GM21786 (cell line): ENCODE data around the gene CIB2.

ENCODE experiments used
- ATAC-seq: cut with Tn5 transposase; IDR thresholded peaks from one replicate; pipeline ENCODE4 v1.9.1; 2021; ENCODE audit not compliant: unreplicated experiment

The CIB2 gene

DNA sequence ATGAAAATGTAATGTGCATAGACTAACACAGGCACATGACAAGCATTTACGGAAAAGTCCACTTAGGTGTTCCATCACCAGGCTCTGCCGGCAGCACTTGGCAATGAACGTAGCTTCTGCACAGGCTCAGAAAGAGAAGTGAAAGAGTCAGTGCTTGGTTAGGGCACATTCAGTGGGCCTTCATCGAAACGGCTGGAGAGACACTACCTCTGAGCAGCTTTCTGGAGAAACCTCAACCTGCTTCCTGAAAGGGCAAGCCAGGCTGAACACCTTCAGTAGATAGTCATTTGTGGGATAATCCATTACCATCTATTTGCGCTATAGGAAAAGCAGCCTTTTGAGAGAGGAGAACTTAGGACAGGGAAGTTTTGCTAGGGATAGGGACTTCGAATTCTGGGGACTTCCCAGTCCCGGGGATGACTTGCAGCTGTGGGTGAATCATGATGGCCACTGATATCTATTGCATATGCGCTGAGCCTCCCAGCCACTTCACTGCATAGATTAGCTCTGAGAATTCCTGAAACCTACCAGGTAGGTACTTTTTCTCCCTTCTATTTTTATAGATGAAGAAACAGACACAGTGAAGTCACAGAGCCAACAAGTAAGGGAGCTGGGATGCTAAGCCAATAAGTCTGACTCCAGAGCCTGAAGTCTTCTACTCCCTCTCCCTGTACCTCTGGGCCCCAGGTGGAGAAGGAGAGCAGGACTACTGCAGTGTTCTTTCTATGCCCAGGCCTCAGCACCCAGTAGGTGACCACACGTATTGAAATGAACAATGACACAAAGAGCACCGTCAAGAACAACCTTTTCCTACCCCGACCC, 43.1 kb downstream of the CIB2 start:
- peak; percentile 75 for ATAC-seq

DNA sequence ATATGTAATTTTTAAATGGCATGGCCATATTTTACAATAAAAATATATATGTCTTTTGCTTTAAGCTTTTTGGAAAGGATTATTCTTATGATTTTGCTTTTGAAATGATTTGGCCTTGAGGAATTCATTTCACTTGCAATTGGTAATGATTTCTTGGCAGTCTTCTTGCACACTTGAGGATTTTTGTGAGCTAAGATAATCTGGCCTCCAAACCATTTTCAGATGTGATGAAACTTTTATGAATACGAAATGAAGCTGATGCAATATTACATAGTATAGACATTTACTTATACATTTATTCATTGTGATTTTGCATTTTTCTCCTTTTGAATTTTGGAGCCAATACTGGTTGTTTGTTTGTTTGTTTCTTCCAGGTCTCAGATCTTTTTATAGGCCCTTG, 45.3 kb downstream of the CIB2 start:
- ATAC-seq: no peak

DNA sequence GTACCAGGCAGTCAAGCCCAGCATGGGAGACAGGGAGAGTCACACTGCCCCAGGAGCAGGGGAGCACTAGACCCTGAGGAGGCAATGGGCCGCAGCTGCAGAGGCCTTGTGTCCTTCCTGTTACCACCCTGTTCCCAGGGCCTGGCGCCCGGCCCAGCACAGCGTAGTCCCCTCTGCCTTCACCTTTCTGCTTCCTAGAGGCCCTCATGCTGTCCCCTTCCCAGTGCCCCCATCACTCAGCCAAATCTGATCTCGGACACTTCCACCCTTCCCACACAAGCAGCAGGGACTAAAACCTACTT, 46.8 kb downstream of the CIB2 start:
- no peak for ATAC-seq

DNA sequence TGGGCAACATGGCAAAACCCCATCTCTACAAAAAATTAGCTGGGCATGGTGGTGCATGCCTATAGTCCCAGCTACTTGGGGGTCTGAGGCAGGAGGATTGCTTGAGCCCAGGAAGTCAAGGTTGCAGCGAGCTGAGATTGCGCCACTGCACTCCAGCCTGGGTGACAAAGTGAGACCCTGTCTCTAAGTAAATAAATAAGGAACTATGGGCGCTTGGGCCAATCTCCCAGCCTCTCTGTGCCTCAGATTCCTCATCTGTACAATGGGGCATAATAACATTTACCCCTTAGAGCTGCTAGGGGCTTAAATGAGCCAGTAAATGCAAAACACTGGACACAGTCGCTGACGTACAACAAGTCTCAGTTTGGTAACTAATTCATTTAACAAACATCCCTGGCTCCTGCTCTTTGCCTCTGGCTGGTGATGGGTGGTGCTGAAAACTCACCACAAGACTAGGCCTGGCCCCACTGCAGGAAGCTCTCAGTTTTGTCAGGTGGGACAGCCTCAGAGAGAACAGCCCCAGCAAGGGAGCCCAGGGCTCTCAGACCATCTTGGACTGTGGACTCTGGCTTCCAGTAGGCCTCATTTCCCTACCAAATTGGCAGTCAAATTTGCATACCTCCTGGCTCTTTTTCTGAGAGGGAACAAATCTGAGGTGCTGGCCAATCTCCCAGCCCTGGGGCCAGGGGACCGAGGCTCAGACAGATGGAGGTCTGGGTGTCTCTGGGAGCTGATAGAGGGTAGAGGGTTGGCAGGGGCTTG, 47.4 kb downstream of the CIB2 start:
- no peak for ATAC-seq

DNA sequence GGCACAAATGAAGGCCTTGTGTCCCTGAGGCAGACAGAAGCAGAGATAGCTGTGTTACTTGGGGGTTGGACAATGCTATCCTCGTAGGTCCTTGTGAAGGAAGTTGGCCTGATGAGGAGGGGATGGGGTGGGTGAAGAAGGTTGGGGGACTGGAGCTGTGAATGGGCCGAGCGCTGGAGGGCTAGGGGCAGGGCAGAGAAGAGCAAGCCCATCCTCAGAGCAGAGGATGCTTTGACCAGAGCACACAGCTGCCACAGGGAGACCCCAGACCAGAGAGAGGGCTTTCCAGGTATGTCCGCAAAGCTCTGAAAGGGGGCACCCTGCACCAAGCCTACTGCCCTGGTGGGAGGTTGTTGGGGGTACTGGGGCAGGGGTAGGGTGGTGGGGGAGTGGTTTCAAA, 48.1 kb downstream of the CIB2 start:
- no peak for ATAC-seq

DNA sequence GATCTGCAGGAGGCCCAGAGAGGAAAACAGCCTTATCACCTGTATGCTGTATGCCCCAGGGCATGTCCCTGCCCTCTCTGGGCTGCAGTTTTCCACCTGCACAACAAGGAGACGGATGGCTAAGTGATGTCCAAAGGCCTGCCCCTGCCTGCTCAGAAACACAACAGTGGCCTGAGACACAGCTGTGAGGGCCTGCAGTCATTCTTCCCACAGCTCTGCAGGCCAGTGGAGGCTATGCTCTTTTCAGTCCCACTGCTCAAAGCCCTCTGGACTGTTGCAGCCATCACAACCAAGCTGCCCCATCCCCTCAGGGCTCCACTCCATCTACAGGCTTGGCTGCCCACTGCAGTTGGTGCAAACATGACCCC, 48.5 kb downstream of the CIB2 start:
- ATAC-seq: no peak

DNA sequence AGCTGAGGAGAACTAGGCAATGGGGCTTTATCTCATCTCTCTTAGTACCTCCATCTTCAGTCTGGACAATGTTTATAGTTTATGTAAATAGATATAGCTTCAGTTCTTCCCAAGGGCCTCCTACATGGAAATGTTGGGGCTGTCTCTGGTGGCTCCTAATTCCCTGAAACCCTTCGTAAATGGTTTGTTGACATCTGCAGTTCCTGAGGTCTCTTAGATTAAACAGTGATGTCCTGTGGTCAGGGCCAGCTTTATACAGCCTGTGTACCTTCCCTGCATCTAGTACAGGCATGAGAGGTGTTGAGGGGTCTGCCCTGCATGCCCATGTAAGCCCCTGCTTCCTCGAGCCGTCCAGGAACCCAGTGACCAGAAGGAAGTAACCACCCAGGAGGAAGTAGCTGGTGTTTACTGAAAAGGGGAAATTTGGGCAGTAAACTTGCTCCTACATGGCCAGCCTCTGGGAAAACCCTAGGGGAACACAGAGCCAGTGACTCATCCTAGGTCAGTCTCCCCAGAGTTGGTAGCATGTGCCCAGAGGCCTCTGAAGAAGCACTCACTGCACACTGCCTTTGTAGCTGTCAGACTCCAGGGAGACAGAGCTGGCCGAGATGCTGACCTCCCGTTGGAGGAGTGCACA, 49.0 kb downstream of the CIB2 start:
- ATAC-seq: no peak

DNA sequence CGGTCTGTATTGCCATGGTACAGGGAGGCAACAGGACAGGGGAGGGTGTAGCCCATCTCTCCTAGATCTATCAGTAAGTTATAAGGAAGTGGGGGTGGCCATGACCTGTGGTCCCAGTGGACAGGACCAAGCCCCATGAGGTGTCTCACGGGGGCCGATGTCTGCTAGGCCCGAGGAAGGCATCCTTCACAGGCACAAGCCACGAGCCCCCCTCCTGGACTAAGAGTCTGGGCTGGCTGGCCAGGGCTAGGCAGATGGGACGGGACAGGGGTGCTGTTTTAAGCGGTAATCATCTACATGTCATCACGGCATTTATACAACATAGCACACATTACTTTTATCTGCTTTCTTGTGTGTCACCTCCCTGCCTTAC, 51.2 kb downstream of the CIB2 start:
- no peak for ATAC-seq

DNA sequence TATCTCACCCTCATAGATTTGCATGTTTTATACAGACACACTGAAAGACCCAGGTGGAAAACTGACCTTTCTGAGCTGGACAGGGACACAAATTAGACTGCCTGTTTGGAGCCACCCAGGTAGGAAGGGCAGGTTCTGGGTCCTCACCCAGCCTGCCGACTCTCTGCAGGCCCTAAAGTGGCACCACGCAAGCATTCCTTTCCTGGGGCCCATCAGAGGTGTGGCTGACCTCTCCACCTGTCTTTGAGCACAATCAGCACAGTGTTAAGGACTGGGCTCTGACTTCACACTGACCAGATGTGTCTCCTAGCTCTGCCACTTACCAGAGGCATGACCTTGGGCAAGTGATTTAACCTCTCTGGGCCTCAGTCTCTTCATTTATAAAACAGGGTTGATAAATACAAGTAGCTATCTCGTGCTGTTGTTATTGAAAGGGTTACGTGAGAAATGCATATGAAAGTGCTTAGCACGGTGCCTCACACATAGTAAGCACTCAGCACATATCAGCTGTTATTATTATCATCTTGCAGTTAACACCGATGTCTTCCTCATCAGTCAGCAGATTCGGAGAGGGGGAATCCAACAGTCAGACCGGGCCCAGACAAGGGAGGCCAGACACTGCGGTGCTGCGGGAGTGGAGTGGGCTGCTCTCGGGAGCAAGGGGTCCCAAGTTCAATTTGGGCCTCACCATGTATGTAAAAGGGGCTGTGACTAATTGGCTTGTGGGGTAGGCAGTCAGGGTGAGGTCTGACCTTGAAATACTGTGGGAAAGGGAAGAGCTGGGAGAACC, 51.8 kb downstream of the CIB2 start:
- ATAC-seq: no peak

DNA sequence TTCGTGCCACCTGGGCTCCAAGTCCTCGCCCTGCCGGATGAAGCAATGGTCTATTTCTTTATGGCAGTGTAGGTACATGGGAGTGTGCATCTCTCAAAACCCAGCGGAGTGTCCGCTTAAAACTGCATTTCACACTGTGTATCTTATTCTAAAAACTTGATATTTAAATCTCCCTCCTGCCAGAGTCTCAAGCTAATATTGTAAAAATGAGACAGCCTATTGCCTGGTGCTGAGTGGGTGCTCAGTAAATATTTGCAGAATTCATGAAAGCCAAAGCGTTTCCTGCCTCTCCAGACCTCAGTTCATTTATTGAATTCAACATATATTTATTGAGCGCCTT, 53.4 kb downstream of the CIB2 start:
- ATAC-seq: peak; percentile 14

DNA sequence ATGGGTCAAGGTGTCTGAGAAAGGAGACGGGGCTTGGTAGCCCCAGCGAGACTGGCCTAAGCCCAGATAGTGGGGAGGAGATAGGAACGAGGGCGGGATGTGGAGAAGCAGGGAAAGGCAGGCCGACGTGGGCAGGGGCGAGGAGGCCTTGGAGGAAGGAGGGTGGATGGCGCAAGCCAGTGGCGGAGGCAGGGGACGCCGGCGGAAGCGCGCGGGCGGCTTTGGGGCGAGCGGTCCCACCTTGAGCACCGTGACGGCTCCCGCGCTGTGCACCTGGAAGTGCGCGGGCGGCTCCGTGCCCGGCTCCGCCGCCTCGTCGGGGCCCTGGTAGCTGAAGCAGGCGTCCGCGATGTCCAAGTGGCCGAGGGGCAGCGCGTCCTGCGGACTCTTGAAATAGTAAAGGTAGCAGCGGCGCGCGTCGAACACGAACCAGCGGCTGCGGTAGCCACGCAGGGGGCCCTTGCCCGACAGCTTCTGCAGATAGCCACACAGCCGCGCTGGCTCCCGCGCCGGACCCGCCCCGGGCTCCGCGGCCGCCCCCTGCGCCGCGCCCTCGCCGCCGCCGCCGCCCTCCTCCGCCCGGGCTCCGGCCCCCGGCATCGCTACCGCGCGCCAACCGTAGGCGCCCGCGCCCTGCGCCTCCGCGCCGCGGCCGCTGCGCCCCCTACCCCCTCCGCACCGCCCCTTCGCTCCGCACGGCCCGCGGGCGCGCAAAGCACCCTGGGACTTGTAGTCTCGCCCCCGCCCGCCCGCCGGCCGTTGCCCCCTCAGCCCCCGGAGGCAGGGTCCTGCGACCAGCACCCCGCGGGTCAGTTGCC, 54.0 kb downstream of the CIB2 start, which contains the start of gene TBC1D2B:
Gene TBC1D2B, minus strand, starts transcription at position 659 of the 818 bp plus-strand sequence. Its CDS starts 59 bp downstream, at position 600.
- peak; percentile 57 for ATAC-seq

DNA sequence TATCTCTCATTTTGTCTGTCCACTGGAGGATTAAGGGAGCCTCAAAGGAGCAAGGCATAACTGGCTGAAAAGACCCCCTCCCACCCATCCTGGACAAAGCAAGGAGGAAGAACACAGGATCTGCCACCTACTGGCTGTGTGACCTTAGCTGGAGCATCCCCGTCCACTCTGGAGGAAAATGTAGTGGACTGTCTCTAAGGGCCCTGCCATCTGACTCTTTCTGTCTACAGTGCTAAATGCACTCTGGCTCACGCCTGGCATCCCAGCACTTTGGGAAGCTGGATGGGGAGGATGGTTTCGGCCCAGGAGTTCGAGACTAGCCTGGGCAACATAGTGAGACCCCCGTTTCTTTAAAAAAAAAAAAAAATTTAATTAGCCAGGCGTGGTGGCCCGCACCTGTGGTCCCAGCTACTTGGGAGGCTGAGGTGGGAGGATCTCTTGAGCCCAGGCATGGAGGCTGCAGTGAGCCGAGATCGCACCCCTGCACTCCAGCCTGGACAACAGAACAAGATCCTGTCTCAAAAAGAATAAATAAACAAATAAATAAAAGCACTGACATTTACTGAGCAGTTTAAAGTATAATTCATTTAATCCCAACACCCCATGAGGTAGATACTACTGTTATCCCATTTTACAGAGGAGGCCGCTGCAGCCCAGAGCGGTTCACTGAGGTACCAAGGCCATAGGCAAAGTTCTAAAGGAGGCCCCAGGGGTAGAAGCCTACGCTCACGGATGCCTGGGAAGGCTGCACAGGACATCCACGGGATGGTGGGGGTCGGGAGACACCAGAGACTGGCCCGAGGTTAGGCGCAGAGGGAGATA, 54.8 kb downstream of the CIB2 start:
- ATAC-seq: peak; percentile 7

DNA sequence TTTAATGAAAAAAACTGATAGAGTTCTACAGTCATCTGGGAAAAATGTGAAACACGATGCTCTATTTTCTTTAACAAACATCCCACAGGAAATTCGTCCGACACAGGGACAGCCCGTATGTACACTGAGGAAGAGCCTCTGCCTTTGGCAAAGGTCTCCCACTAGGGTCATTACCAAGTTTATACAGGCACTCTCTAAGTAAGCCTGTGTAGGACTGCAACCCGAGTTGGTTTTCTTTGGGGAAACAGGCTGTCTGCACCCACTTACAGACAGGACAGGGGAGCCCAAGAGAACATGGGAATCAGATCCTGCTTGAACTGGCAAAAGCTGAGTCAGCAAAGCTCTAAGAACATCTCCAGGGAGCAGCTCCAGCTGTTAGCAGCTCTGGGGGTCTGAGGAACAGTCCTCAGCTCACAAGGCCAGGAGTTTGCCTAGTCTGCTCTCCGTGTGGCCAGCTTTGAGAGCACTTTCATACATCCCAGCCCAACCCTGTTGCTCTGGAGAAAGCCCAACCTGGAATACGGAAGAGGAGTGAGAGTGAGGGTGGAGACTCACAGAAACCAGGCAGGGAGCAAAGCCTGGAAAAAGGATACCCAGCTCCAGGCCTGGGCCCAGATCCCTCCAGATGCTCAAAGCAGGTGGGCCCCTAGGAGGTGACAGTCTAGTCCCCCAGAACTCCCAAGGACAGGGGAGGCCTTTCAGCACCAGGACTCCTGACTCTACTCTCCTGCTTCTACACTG, 55.6 kb downstream of the CIB2 start:
- no peak for ATAC-seq

DNA sequence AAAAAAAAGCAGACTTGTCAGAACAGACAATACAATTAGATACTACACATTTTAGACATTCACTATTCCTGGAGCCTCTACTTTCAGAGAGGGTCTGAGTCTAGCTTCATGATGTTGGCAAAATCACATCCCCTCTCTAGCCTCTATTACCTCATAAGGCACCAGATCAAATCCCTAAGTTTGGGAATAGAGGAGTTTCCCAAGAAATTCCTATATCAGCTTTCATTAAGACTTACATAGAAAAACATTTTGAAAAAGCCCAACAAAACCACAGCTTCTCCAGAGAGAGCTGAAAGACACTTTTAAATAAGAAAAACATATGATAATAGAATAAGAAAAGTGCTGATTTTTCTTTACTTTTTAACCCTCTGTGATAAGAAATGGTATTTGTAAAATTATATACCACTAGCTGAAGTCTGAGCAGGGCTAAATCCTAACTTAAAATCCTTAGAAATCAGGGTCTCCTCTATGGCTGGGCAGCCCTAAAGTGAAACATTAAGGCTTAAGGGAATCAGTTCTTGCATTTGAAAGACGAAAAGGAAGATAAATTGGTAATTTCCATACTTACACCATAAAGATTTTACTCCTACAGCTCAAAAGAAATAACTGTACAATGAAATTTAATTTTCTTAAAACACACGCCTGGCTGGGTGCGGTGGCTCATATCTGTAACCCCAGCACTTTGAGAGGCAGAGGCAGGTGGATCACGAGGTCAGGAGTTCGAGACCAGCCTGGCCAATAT, 58.0 kb downstream of the CIB2 start:
- no peak for ATAC-seq

DNA sequence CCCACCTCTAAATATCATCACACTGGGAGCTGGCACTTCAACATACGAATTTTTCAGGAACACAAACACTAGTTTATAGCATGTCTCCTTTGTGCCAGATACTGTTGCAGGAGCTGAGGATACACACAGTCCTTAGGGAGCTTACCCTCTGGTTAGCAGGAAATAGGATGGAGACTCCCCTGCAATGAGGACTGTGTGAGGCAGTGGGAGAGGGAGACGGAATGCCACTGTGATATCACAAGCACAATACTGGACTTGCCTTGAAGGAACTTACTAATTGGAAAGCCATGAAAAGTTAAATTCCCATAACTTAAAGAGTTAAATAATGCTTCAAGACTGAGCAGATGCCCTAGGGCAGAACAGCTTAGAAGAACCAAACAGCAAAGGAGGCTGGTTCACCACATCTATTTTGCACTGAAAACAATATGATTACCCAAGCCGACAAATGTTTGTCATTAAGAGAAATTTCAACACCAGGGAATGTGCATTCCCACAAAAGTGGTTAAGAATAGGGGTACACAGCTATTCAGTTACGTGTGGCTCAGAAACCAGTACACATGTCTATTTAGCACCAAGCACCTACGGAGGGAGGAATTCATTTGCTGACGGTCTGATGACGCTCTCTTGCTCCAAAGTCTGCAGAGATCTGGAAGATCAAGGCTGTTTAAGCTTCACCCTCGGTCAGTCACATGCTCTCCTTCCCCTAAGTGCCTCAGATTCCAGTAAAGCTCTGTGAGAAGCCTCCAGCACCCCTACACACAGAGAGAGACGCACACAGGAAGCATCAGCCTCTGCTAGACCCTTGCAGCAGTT, 59.0 kb downstream of the CIB2 start:
- no peak for ATAC-seq

DNA sequence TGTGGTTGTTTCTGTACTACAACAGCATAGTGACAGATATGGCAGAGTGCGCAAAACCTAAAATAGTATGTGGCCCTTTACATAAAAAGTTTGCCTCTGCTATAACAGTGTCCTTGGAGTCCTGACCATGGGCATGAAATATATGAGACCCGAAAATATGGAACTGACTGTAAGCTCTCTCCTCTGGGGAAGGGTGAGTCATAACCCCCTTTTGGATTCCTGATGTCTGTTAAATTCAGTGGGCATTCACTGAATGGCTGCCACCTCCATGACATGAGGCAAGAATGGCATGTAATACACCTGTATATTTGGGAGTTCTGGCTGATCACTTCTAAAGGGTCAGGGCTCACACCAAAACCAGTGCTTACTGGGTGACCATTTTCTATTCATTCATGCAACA, 59.9 kb downstream of the CIB2 start:
- no peak for ATAC-seq

DNA sequence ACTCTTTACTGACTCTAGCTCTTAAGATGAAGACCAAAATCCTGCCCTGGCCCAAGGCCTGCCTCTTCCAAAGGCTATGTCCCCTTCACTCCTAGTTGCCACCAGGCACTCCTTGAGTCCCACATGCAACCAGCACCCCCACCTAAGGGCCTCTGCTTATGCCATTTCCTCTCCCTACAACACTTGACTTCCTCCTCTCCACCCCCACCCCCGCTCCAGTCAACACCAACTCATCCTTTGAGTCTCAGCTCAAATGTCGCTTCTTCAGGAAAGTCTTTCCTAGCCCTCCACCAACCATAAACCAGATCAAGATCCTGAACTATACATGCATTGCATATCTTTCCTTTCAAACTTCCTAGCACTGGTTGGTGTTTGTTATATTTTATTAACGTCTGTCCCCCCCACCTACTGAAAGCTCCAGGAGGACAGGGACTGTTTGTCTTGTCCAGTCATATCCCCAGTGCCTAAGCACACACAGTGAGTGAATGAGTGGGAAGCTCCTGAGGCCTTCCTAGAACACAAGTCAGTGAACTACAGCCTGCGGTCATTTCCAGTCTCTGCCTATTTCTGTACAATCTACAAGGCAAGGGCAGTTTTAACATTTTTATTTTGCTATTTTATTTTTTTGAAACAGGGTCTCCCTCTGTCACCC, 61.1 kb downstream of the CIB2 start:
- no peak for ATAC-seq
